GM18498 (cell line): Measurements from ENCODE around the gene KBTBD4.
"Not testable (repeated sequence)": the region's sequence is repeated elsewhere in the genome, so short reads cannot be mapped to it uniquely, and the experiment has no call there.

Source experiments
- ATAC-seq: cut with Tn5 transposase; IDR thresholded peaks from one replicate; pipeline ENCODE4 v1.9.1; 2021; ENCODE audit warnings: mild to moderate bottlenecking, moderate library complexity; ENCODE audit not compliant: unreplicated experiment

The KBTBD4 gene

DNA sequence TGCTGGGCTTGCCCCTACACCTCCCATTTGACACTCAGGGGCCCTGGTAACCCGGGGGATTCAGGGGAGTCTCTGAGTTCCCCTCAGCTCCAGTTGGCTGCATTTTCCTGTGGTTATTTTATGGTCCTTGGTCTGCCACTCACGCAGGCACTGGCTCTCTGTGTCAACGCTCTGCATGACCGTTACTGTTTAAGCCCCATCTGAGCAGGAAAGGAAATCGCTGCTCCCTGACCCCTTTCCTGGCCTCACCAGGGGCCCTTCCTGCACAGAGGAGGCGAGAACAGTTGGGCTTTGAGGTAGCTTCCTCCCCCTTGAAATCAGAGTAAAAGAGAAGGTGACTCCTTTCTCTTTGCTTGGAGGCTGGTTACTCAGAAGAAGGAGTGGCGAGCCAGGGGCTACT, 13.0 kb upstream of the KBTBD4 start:
- no peak for ATAC-seq

DNA sequence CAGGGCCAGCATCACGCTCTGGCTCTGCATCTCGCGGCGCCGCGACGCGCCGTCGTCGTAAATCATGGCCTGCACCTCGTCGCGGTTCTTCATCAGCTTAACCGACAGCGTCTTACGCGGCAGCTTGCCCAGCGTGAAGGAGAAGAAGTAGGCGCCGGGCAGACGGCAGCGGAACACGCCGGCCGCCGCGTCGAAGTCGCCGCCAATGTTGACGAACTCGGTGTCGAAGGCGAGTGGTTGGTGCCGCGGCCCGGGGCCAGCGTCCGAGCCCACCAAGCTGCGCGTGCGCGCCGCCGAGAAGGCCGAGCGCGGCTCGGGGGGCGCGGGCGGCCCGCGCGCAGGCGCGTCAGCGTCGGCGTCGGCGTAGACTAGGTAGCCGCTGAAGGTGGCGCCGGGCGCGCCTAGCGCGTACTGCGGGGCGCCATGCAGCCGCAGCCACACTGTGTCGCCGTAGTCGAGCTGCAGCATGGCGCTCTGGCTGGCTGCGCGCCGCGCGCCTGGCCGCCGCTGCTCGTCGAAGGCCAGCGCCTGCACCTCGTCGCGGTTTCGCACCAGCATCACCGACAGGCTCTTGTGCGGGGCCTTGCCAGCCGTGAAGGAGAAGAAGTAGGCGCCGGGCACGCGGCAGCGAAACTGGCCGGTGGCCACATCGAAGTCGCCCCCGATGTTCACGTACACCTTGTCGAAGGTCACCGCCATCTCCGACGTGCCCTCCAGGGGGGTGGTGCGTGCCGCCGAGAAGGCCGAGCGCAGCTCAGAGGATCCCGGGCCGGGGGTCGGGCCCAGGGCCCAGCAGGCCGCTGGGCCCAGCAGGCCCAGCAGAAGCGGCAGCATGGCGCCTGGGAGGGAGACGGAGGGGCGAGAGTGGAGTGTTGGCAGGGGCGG, 11.4 kb upstream of the KBTBD4 start:
- no peak for ATAC-seq

GRCh38 chr11:47589584-47589976, 10.8 kb upstream of the KBTBD4 start:
- no peak for ATAC-seq

GRCh38 chr11:47589118-47589517, 10.3 kb upstream of the KBTBD4 start:
- no peak for ATAC-seq

- no peak for ATAC-seq
Observed at GRCh38 chr11:47587723-47588326, 9.1 kb upstream of the KBTBD4 start.

DNA sequence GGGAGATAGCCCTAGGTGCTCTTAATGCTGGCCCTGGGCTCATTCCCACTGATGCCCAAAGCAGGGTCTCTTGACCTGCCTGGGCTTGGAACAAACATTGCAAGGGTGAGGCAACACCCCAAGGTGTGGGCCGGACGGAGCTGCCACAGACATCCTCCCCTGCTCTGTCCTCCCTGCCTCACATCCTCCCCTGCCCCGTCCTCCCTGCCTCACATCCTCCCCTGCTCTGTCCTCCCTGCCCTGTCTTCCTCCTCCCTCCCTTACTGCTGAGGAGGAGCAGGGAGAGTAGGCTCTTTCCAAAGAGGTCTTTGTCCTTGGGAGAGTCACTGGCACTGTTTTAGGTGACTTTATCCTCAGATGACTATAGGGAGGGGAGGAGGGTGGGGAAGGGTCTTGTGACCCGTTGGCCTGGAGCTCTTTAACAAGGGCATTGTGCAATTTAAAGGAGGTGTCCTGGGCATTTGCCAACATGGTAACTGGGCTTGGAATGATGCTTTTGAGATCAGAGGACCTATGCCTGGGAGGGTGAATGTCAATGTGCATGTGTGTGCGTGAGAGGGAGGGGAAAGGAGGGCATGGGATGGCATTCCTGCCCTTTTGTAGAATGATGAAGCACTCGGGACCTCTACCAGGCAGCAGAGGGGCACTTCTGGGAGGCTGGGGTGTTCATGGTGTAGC, 8.4 kb upstream of the KBTBD4 start:
- ATAC-seq = no peak

GRCh38 chr11:47586098-47586855, 7.5 kb upstream of the KBTBD4 start, which contains the start of gene FAM180B:
Gene FAM180B (plus strand): TSS chr11:47586678. CDS start chr11:47586769, 91 bp downstream.
- ATAC-seq = no peak

GRCh38 chr11:47583844-47584243, 5.1 kb upstream of the KBTBD4 start:
- ATAC-seq = no peak

GRCh38 chr11:47577460-47578041, 1.2 kb downstream of the KBTBD4 start:
- ATAC-seq = no peak

- no peak for ATAC-seq
Observed at GRCh38 chr11:47573321-47573720, 5.4 kb downstream of the KBTBD4 start.

DNA sequence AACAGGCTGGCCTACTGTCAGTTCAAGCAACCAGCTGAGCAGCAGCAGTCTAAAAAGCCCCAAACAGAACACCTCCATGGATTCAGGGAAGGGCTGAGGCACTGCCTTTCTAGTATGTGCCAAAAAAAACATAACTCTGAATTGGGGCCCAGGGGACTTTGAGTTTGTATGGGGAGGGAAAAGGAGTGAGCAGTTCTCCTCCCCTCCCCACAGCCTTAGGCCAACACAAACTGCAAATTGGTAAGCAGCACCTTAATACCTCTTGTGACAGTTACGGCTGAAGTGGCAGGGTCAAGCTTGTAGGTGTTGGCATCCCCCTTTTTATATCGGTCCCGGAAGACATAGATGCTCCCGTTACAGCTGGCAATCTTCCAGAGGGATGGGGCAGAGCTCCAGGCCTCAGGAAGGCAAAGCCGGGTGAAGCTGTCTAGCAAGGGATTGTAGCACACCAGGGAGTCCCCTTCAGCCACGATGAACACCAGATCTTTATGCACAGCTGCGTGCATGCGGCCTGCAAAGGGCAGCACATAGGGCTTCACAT, 6.0 kb downstream of the KBTBD4 start:
- ATAC-seq = no peak

- no peak for ATAC-seq
Observed at GRCh38 chr11:47571895-47572294, 6.9 kb downstream of the KBTBD4 start.

DNA sequence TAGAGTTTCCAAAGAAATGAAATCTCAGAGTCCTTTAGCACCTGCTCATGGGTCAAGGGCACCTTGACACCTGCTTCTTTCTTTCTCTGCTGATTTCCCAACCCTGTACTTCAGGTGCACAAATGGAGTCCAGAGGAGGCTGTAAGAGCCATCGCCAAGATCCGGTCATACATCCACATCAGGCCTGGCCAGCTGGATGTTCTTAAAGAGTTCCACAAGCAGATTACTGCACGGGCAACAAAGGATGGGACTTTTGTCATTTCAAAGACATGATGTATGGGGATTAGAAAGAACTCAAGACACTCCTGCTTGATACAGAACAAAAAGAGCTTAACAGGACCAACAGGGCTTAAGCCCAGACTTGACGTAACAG, 7.4 kb downstream of the KBTBD4 start:
- ATAC-seq = no peak

GRCh38 chr11:47570651-47571356, 8.0 kb downstream of the KBTBD4 start:
- no peak for ATAC-seq

DNA sequence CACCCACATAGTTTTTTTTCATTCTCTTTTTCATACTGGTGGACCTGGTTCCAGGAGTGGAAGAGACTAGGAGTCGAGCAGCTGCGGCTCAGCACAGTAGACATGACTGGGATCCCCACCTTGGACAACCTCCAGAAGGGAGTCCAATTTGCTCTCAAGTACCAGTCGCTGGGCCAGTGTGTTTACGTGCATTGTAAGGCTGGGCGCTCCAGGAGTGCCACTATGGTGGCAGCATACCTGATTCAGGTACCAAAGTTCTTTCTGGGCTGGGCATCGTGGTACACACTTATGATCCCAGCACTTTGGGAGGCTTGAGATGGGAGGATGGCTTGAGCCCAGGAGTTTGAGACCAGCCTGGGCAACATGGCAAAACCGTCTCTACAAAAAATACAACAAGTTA, 9.1 kb downstream of the KBTBD4 start:
- ATAC-seq = no peak

DNA sequence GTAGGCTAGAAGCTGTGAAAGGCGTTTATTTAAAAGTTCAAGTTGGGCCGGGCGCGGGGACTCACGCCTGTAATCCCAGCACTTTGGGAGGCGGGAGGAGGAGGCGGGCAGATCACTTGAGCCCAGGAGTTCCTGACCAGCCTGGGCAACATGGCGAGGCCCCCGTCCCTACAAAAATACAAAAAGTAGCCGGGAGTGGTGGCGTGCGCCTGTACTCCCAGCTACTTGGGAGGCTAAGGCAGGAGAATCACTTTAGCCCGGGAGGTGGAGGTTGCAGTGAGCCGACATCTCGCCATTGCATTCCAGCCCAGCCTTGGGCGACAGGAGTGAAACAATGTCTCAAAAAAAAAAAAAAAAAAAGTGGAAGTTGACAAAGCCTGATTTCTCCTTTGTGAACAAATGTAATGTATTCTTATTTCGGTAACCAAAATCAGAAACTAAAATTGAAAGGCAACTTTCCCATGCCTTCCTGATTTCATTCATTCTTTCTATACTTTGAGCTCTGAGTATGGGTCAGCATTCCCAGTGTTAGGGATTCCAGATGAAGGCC, 12.5 kb downstream of the KBTBD4 start:
- no peak for ATAC-seq

DNA sequence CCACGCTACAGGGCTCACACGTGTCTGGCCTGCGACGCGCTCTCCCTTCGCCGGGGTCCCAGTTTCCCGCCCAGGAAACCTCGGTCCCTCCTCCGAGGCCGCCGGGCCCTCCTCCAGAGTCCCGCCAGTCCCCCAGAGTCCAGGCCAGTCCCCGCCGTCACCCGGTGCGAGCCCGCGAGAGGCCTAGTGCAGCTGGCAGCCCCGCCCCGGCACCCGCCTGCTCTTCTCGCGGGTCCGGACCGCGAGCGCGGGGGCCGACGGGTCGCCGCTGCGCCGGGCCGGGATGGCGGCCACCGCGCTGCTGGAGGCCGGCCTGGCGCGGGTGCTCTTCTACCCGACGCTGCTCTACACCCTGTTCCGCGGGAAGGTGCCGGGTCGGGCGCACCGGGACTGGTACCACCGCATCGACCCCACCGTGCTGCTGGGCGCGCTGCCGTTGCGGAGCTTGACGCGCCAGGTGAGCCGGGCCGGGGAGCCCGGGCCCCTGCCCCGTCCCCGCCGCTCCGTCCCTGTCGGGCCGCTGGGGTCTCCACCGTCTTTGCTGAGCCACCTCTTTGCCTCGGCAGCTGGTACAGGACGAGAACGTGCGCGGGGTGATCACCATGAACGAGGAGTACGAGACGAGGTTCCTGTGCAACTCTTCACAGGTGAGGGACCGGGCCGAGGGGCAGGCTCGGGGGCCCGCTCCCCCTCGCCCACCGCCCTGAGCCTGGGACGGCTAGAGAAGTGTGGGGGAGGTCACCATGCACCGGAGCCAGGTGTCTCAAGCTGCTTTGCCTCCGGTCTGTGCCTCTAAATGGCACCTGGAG, 13.2 kb downstream of the KBTBD4 start, which contains the start of gene PTPMT1:
Gene PTPMT1, plus strand, starts transcription at position 260 of the 809 bp plus-strand sequence. Its CDS starts 24 bp downstream, at position 284.
- peak; percentile 93 for ATAC-seq

DNA sequence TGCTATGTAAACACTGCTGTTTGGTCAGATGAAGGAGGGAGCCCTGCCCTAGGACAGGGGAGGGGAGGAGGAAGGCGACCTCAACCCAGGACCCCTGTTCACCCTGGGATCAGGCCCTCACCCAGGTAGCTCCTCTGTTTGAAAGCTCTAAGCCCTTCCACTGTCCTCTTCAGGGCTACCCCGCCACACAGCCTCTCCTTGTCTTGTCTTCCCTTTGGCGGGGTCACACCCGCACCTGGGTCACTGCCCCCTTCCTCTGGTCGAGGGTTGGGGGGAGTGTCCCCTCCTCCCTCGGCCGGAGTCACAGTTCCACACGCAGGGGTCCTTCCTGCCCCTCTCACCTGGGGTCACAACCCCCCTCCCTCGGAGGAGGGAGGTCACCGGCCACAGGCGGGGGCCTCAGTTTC, 13.8 kb downstream of the KBTBD4 start:
- peak; percentile 7 for ATAC-seq

DNA sequence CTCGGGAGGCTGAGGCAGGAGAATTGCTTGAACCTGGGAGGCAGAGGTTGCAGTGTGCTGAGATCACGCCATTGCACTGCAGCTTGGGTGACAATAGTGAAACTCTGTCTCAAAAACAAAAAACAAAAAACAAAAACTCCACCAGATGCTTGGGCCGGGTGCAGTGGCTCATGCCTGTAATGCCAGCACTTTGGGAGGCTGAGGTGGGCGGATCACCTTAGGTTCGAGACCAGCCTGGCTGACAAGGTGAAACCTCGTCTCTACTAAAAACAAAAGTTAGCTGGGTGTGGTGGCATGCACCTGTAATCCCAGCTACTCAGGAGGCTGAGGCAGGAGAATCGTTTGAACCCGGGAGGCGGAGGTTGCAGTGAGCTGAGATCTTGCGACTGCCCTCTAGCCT, 14.4 kb downstream of the KBTBD4 start:
- not testable (repeated sequence) for ATAC-seq
